ENCODE data around the gene VEGFC.

The VEGFC gene

GRCh38 chr4:176760471-176760870 is 32.3 kb downstream of the VEGFC start:
- no peak for DNase-seq (ENCODE audit: low spot score)

- no peak for DNase-seq (ENCODE audit: low spot score)
Measured at GRCh38 chr4:176758731-176759130, 34.0 kb downstream of the VEGFC start.

- DNase-seq (ENCODE audit: low spot score) = no peak
Measured at GRCh38 chr4:176758323-176758722, 34.4 kb downstream of the VEGFC start.

- no peak for DNase-seq (ENCODE audit: low spot score)
Measured at GRCh38 chr4:176755613-176756012, 37.1 kb downstream of the VEGFC start.

GRCh38 chr4:176755001-176755400 is 37.7 kb downstream of the VEGFC start:
- no peak for DNase-seq (ENCODE audit: low spot score)

GRCh38 chr4:176753049-176753448 is 39.7 kb downstream of the VEGFC start:
- DNase-seq (ENCODE audit: low spot score) = no peak

- no peak for DNase-seq (ENCODE audit: low spot score)
Measured at GRCh38 chr4:176752191-176752749, 40.5 kb downstream of the VEGFC start.

- DNase-seq (ENCODE audit: low spot score) = no peak
Measured at GRCh38 chr4:176751061-176751460, 41.7 kb downstream of the VEGFC start.

GRCh38 chr4:176746846-176747245 is 45.9 kb downstream of the VEGFC start:
- DNase-seq (ENCODE audit: low spot score) = no peak

GRCh38 chr4:176745902-176746301 is 46.8 kb downstream of the VEGFC start:
- no peak for DNase-seq (ENCODE audit: low spot score)

- no peak for DNase-seq (ENCODE audit: low spot score)
Measured at GRCh38 chr4:176744091-176744490, 48.6 kb downstream of the VEGFC start.

- no peak for DNase-seq (ENCODE audit: low spot score)
Measured at GRCh38 chr4:176742211-176742610, 50.5 kb downstream of the VEGFC start.

GRCh38 chr4:176741253-176741652 is 51.5 kb downstream of the VEGFC start:
- no peak for DNase-seq (ENCODE audit: low spot score)

- DNase-seq (ENCODE audit: low spot score) = no peak
Measured at GRCh38 chr4:176735300-176735699, 57.4 kb downstream of the VEGFC start.

GRCh38 chr4:176734461-176734860 is 58.3 kb downstream of the VEGFC start:
- DNase-seq (ENCODE audit: low spot score) = no peak

GRCh38 chr4:176729489-176729888 is 63.2 kb downstream of the VEGFC start:
- DNase-seq (ENCODE audit: low spot score) = no peak

- DNase-seq (ENCODE audit: low spot score) = no peak
Measured at GRCh38 chr4:176726803-176727202, 65.9 kb downstream of the VEGFC start.

- DNase-seq (ENCODE audit: low spot score) = no peak
Measured at GRCh38 chr4:176721459-176721858, 71.3 kb downstream of the VEGFC start.

- DNase-seq (ENCODE audit: low spot score) = no peak
Measured at GRCh38 chr4:176718881-176719280, 73.8 kb downstream of the VEGFC start.

GRCh38 chr4:176717237-176717636 is 75.5 kb downstream of the VEGFC start:
- no peak for DNase-seq (ENCODE audit: low spot score)

GRCh38 chr4:176709417-176709816 is 83.3 kb downstream of the VEGFC start:
- DNase-seq (ENCODE audit: low spot score) = no peak

- no peak for DNase-seq (ENCODE audit: low spot score)
Measured at GRCh38 chr4:176708771-176709311, 83.9 kb downstream of the VEGFC start.

- no peak for DNase-seq (ENCODE audit: low spot score)
Measured at GRCh38 chr4:176690716-176691115, 102.0 kb downstream of the VEGFC start.

- no peak for DNase-seq (ENCODE audit: low spot score)
Measured at GRCh38 chr4:176680668-176681180, 112.0 kb downstream of the VEGFC start.
